Measurements from ENCODE around the gene WDR17. TPM values are rescaled to one million over a fixed set of nuclear protein-coding genes. Genes with fewer than 3 reads are reported as not detected.
A peak's percentile ranks its signal among the peaks of the same experiment; 100 is the strongest.

WDR17 gene
- total RNA-seq, 1 donor from 2014 or later, result 6.1 TPM

GRCh38 chr4:176189891-176190795 lies 124.5 kb downstream of the WDR17 start:
- H3K4me1 Mint-ChIP-seq (ENCODE audit: unreplicated experiment), result peaks cover 1% of the 10 kb centered on the region
- no peaks in the 10 kb centered on the region for H3K36me3 Mint-ChIP-seq
- H3K9me3 Mint-ChIP-seq, result no peaks in the 10 kb centered on the region
- TF ChIP-seq, protein P1, sequence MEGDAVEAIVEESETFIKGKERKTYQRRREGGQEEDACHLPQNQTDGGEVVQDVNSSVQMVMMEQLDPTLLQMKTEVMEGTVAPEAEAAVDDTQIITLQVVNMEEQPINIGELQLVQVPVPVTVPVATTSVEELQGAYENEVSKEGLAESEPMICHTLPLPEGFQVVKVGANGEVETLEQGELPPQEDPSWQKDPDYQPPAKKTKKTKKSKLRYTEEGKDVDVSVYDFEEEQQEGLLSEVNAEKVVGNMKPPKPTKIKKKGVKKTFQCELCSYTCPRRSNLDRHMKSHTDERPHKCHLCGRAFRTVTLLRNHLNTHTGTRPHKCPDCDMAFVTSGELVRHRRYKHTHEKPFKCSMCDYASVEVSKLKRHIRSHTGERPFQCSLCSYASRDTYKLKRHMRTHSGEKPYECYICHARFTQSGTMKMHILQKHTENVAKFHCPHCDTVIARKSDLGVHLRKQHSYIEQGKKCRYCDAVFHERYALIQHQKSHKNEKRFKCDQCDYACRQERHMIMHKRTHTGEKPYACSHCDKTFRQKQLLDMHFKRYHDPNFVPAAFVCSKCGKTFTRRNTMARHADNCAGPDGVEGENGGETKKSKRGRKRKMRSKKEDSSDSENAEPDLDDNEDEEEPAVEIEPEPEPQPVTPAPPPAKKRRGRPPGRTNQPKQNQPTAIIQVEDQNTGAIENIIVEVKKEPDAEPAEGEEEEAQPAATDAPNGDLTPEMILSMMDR (conservative IDR thresholded peaks at IDR 0.05), result no peak
- no peak overlapping the region for H3K4me3 Mint-ChIP-seq
- H3K27ac Mint-ChIP-seq, result peak overlapping the region; percentile 48
- DNase-seq (ENCODE audit: extremely low spot score, unreplicated experiment), result no peak
- peaks cover 3% of the 10 kb centered on the region for H3K27me3 Mint-ChIP-seq

- Mint-ChIP-seq H3K36me3 (no peaks in the 10 kb centered on the region), H3K4me3 (no peak overlapping the region), H3K27me3 (peaks cover 3% of the 10 kb centered on the region), H3K9me3 (peaks cover 5% of the 10 kb centered on the region), H3K4me1 (ENCODE audit: unreplicated experiment) (peaks cover 9% of the 10 kb centered on the region), H3K27ac (no peak overlapping the region)
- no peak for DNase-seq (ENCODE audit: extremely low spot score, unreplicated experiment)
- TF ChIP-seq, protein P1 (conservative IDR thresholded peaks at IDR 0.05), result no peak
These were observed 126.3 kb downstream of the WDR17 start for GRCh38 chr4:176191974-176192373.

- Mint-ChIP-seq H3K4me1 (ENCODE audit: unreplicated experiment) (peaks cover 9% of the 10 kb centered on the region), H3K4me3 (peak overlapping the region; percentile 20), H3K27ac (no peak overlapping the region)
These were observed 127.5 kb downstream of the WDR17 start for GRCh38 chr4:176193126-176193525.

DNA sequence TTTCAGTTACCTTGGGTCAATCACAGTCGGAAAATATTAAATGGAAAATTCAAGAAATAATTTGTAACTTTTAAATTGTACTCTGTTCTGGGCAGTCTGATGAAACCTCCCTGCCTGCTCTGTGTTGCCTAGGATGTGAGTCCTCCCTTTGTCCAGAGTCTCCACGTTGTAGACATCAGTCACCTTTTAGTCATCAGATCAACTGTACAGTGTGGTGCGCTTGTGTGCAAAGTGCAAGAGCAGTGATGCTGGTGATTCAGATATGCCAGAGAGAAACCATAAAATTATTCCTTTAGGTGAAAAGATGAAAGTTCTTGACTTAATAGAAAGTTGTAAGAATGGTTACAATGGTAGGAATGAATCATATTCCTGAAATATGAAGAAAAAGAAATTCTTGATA lies 128.3 kb downstream of the WDR17 start:
- Mint-ChIP-seq H3K4me1 (ENCODE audit: unreplicated experiment) (peaks cover 9% of the 10 kb centered on the region), H3K4me3 (peak overlapping the region; percentile 58), H3K36me3 (no peaks in the 10 kb centered on the region), H3K9me3 (peaks cover 5% of the 10 kb centered on the region), H3K27ac (no peak overlapping the region), H3K27me3 (peaks cover 3% of the 10 kb centered on the region)
- no peak for DNase-seq (ENCODE audit: extremely low spot score, unreplicated experiment)
- TF ChIP-seq, protein P1 (conservative IDR thresholded peaks at IDR 0.05), result no peak

More at GRCh38 chr4:176193126-176193525, 127.5 kb downstream of the WDR17 start:
- TF ChIP-seq, protein P1 (conservative IDR thresholded peaks at IDR 0.05), result no peak
- Mint-ChIP-seq H3K36me3 (no peaks in the 10 kb centered on the region), H3K9me3 (peaks cover 5% of the 10 kb centered on the region), H3K27me3 (peaks cover 3% of the 10 kb centered on the region)
- no peak for DNase-seq (ENCODE audit: extremely low spot score, unreplicated experiment)

GRCh38 chr4:176195184-176195978 lies 129.7 kb downstream of the WDR17 start, which contains the start of gene SPATA4:
SPATA4 (minus strand) TSS chr4:176195585; CDS start chr4:176195562, 23 bp downstream.
- H3K27me3 Mint-ChIP-seq, result peaks cover 3% of the 10 kb centered on the region
- H3K9me3 Mint-ChIP-seq, result peaks cover 5% of the 10 kb centered on the region
- H3K4me3 Mint-ChIP-seq, result peak within 1 kb of the TSS; percentile 92
- no peaks in the 10 kb centered on the region for H3K36me3 Mint-ChIP-seq
- TF ChIP-seq, protein P1 (conservative IDR thresholded peaks at IDR 0.05), result no peak
- DNase-seq (ENCODE audit: extremely low spot score, unreplicated experiment), result peak; percentile 94
- peaks cover 9% of the 10 kb centered on the region for H3K4me1 Mint-ChIP-seq (ENCODE audit: unreplicated experiment)
- H3K27ac Mint-ChIP-seq, result peak within 1 kb of the TSS; percentile 94

Measured in type B pancreatic cell (in vitro differentiated cells).